Measurements from ENCODE around the gene SIVA1.

SIVA1 gene

DNA sequence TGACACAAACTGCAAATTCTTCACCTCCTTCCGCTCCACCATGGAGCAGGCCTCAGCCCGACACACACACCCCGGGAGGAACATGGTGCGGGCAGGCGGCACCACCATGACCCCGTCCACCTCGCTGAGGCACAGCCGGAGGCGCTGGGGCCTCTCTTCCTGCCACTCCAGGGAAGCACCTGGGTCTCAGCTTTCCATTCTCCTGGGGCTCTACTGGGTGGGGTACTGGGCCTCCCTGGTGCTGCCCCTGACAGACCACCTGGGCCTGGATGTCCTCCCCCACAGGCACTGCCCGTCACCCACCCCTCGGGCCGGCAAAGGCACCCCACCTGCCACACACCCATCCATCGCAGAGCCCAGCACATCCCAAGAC, 32.7 kb downstream of the SIVA1 start:
- no peak for DNase-seq

DNA sequence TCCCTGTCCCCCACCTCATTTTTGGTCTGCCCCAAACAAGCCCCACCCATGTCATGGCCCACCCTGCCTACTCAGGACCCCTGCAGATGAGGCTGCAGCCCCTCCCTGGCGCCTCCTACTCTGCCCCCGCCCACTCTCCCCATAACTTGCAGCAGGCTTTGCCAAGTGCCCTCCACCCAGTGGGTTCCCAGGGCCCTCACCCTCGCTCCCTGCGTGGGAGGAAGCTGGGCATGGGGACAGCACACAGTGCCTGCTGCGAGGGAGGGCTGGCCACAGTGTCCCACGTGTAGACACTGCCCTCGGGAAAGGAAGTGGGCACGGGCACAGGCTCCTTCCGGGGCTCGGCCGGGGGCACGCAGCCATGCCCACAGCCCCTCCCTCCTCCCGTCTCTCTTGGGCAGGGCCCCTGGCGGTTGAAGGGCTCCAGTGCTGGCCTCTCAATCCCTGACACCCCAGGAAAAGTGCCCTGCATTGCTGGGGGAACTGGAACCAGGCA, 33.2 kb downstream of the SIVA1 start:
- DNase-seq, result peak; percentile 27

- DNase-seq, result no peak
Measured at GRCh38 chr14:104786726-104787675, 34.1 kb downstream of the SIVA1 start.

DNA sequence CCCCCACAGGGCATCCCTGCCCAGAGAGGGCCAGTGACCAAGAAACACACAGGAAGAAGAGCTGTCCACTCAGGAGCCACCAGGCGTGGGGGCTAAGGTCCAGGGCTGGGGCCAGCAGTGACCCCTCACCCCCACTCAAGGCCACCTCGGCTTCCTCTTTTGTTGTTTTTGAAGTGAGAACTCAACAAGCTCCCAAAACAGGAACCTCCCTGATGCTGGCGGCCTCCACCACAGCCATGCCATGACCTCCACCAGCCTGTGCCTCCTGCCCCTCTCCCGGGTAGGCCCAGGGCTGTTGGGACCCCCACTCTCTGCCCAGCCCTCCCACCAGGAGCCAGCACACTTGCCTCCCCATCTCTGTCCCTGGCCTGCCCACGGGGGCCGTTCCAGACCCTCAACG, 34.8 kb downstream of the SIVA1 start:
- no peak for DNase-seq

- DNase-seq, result no peak
Measured at GRCh38 chr14:104788161-104788818, 35.3 kb downstream of the SIVA1 start.

DNA sequence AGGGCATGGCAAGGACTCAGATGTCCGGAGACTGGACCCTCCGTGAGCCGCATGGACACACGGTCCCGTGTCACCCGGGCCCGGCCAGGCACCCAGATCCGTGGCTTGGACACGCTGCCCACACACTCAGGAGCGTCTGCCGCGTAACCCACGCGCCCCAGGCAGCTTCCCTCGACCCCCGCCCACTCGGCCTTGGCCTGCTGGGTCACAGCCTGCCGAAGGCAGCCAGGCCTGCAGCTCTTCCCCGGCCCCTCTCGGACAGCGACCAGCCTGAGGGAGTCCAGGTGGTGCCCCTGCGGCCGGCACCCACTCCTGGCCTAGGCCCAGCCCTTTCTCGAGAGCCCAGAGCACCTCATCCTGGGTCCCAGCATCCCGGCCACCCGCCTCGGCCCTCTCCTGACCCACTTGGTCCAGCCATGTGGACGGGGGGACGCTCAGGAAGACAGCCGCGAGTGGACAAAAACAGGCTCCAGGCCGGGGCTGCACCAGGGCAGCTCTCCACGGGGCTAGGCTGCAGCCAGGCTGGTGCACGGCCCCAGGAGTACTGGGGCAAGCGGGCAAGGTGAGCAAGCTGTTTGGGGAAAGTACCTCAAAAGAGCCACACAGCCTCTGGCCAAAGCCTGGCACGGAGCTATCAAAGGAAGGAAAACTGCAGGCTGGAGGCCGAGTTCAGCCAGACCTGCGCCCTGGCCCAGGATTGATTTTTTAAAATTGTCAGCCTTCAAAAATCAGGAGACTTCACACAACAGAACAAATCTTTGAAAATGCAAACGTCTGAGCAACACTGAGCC, 36.1 kb downstream of the SIVA1 start:
- DNase-seq, result no peak

- no peak for DNase-seq
Measured at GRCh38 chr14:104789752-104790743, 37.1 kb downstream of the SIVA1 start.

- no peak for DNase-seq
Measured at GRCh38 chr14:104791425-104791824, 38.5 kb downstream of the SIVA1 start.

DNA sequence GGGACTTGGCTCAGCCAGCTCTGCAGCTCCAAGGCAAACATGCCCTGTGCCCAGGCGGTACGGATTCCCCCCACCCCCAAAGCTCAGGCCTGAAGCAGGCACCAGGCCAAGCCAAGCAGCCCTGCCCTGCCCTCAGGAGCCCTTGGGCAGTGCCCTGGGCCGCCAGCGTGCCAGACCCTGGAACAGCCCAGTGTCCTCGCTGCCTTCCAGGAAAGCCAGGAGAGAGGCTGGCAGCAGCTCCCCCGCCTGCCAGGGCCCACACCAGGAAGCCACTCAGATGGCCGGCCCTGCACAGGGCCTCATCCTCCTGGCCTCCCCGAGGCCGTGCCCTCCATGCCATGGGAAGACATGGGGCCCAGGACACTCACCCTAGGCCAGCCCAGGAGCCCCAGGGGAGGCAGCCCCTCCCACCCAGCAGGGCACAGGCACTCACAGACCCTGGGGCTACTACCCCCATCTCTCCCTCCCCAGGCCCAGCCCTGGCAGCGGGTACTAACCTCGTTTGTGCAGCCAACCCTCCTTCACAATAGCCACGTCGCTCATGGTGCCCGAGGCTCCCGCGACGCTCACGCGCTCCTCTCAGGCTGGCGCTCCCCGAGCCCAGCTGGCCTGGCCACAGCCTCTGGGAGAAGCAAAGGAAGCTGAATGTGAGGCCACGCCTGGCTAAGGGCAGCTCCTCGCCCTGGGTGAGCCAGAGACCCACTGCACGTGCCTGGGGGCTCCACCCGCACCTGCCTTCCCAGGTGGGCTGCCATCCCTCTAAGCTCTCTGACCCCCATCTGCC, 39.3 kb downstream of the SIVA1 start:
- DNase-seq, result no peak

DNA sequence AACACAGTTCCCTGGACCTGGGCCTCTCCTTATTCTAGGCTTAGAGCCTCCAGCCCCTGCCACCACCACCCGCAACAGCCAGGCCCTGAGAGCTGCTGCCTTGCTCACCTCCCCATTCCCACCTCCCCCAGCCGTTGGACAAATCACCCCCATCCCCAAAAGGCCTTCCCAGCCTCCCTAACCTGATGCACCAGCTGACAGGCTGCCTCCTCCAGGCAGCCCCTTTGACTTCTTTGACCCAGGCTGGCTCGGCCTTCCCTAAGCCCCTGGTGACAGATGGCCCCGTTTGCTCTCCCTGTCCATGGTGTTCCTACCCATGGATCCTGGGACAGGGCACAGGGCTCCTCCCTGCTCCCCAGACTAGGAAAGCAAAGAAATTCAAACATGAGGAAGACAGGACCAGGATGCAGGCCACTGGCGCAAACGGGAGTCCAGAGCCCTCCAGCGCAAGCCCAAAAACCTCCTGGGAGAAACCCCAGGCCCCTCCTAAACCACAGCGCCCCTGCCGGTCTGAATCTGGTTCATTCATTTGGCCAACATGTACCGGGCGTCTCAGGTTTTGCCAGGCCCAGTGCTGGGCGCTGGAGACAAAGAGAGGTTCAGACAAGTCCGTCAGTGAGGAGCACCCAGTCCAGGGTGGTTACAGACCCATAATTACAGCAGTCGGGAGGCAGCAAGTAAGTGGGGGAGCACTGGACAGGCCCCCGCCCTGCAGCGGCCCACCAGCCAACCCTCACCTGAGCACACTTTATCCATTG, 40.2 kb downstream of the SIVA1 start:
- no peak for DNase-seq

GRCh38 chr14:104793703-104793959, 40.7 kb downstream of the SIVA1 start:
- no peak for DNase-seq

- DNase-seq, result peak; percentile 49
Measured at GRCh38 chr14:104794099-104794498, 41.2 kb downstream of the SIVA1 start.

GRCh38 chr14:104794631-104794992, 41.7 kb downstream of the SIVA1 start:
- DNase-seq, result no peak

GRCh38 chr14:104794993-104795780, 42.2 kb downstream of the SIVA1 start, which contains the start of gene AKT1:
Gene AKT1, minus strand, starts transcription at chr14:104795748. Its CDS starts 3,105 bp downstream, at chr14:104792643.
- peak; percentile 27 for DNase-seq

DNA sequence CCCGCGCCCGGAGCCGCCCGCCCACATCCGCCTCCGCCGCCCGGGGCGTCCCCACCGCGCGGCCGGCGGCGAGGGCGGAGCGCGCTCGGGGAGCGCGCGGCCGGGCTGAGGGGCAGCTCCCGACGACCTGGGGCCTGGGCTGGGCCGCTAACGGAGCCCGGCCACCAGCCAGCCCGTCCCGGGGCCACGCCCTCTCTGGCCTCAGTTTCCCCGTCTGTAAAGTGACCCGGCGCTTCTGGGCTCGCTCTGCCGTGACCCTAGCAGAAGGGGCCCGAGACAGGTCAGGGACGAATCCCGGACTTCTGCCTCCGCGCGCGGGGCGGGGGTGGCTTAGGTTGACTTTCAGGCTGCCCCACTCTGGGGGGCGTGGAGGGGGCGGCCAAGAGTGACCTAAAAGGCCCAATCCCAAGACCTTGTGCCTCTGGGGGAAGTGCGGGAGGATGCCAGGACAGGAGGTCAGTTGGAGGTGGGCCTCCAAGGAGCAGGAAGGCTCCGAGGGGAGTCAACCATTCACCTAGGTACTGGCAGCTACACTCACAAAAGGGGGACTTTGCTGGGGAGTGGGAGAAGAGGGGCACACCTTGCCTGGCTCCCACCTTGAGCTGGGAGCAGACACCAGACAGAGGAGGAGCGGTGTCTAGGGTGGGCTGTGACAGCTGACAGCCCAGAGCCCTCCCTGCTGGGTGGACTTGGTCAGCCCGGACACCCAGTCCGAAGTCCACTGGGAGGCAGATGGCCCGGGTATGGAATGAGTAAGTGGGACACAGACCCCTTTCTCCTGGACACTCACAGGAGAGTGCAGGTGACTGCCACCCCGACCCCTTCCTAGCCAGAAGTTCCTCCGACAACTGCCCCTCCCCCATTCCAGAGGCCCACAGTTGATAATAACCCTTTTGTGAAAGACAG, 43.1 kb downstream of the SIVA1 start:
- peak; percentile 75 for DNase-seq

- DNase-seq, result no peak
Measured at GRCh38 chr14:104796687-104797081, 43.7 kb downstream of the SIVA1 start.

DNA sequence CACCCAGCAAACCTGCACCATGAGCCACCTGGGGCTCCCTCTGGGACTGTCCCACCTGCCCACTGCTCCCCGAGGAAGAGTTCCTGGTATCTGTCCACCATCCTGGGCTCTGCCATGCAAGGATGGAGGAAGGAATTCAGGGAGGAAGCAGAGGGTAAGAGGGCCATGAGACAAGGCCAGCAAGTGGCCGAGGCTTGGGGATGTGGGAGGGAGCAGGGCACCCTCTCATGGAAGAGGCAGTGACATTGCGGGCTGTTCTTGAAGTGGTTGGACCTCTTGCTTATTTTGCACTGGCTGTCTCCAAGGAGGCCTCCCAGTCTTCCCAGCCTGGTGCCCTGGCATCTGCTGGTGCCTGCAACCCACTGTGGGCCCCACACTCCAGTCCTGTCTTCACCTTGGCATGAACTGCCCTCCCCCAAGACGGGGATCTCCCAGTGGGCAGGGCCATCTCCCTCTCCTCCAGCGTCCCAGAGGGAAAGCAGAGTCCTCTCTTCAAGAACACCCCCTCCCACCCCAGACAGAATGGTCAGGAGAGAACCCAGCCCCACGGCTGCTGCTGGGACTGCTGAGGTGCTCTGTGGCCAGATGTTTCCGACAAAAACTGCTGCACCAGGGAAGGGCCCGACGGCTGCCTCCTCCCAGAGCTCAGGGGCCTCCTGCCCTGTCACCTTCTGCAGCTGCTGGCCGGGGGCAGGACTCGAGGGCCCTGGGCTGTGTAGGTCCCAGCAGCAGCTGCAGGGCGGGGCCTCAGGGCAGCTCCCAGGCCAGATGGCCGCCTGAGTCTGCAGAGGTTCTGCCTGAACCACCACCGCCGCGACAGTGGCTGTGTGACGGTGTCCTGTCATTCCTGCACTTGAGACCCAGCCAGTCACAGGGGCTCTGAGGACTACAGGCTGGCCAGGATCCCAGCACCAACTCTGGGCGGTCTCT, 44.4 kb downstream of the SIVA1 start:
- DNase-seq, result no peak

All from CD4-positive, alpha-beta T cell treated with Interleukin-6 for 4 hours (primary cell).